HG02571 (cell line): Measurements from ENCODE around the gene CARMIL1.

Source experiments
- ATAC-seq: cut with Tn5 transposase; IDR thresholded peaks from one replicate; pipeline ENCODE4 v1.9.1; 2021; ENCODE audit warnings: mild to moderate bottlenecking, moderate library complexity; ENCODE audit not compliant: unreplicated experiment

The CARMIL1 gene

GRCh38 chr6:25497383-25498040 lies 218.3 kb downstream of the CARMIL1 start:
- no peak for ATAC-seq

GRCh38 chr6:25498505-25498904 lies 219.3 kb downstream of the CARMIL1 start:
- no peak for ATAC-seq

- ATAC-seq: no peak
Measured at GRCh38 chr6:25499615-25500235, 220.6 kb downstream of the CARMIL1 start.

GRCh38 chr6:25503686-25504085 lies 224.5 kb downstream of the CARMIL1 start:
- no peak for ATAC-seq

- no peak for ATAC-seq
Measured at GRCh38 chr6:25504661-25505060, 225.5 kb downstream of the CARMIL1 start.

- ATAC-seq: no peak
Measured at GRCh38 chr6:25506020-25506419, 226.8 kb downstream of the CARMIL1 start.

GRCh38 chr6:25508051-25508450 lies 228.9 kb downstream of the CARMIL1 start:
- ATAC-seq: no peak

GRCh38 chr6:25511376-25511775 lies 232.2 kb downstream of the CARMIL1 start:
- no peak for ATAC-seq

GRCh38 chr6:25512560-25512959 lies 233.4 kb downstream of the CARMIL1 start:
- no peak for ATAC-seq

- no peak for ATAC-seq
Measured at GRCh38 chr6:25519856-25520255, 240.7 kb downstream of the CARMIL1 start.

- ATAC-seq: no peak
Measured at GRCh38 chr6:25524542-25524941, 245.4 kb downstream of the CARMIL1 start.

GRCh38 chr6:25525078-25525477 lies 245.9 kb downstream of the CARMIL1 start:
- no peak for ATAC-seq

GRCh38 chr6:25534942-25535631 lies 255.9 kb downstream of the CARMIL1 start:
- no peak for ATAC-seq

- no peak for ATAC-seq
Measured at GRCh38 chr6:25535632-25536225, 256.6 kb downstream of the CARMIL1 start.

- ATAC-seq: no peak
Measured at GRCh38 chr6:25536781-25537180, 257.6 kb downstream of the CARMIL1 start.

- ATAC-seq: no peak
Measured at GRCh38 chr6:25537349-25538018, 258.3 kb downstream of the CARMIL1 start.

GRCh38 chr6:25541228-25541627 lies 262.1 kb downstream of the CARMIL1 start:
- no peak for ATAC-seq

GRCh38 chr6:25542984-25543910 lies 264.1 kb downstream of the CARMIL1 start:
- ATAC-seq: no peak

GRCh38 chr6:25544833-25545232 lies 265.7 kb downstream of the CARMIL1 start:
- no peak for ATAC-seq

GRCh38 chr6:25547797-25548196 lies 268.6 kb downstream of the CARMIL1 start:
- ATAC-seq: no peak
